Activated naive CD8-positive, alpha-beta T cell treated with anti-CD3 and anti-CD28 coated beads for 36 hours (primary cell): Measurements from ENCODE around the gene TCF4. TPM values are rescaled to one million over a fixed set of nuclear protein-coding genes. Genes with fewer than 3 reads are reported as not detected.

ENCODE experiments used
- DNase-seq: peaks from one replicate; pipeline ENCODE4 v3.0.0; 2021
- H3K27ac Mint-ChIP-seq: one replicate; pipeline ENCODE4 v1.8.0; 2022; ENCODE audit warnings: mild to moderate bottlenecking, moderate library complexity, mixed read lengths
- H3K27me3 Mint-ChIP-seq: one replicate; pipeline ENCODE4 v1.8.0; 2022; ENCODE audit warnings: mild to moderate bottlenecking, mixed read lengths
- H3K36me3 Mint-ChIP-seq: one replicate; pipeline ENCODE4 v1.8.0; 2021; ENCODE audit warnings: mild to moderate bottlenecking, mixed read lengths
- H3K4me1 Mint-ChIP-seq: one replicate; pipeline ENCODE4 v1.8.0; 2021; ENCODE audit warnings: mixed read lengths
- H3K4me3 Mint-ChIP-seq: one replicate; pipeline ENCODE4 v1.8.0; 2022; ENCODE audit warnings: mild to moderate bottlenecking, moderate library complexity, mixed read lengths
- H3K9me3 Mint-ChIP-seq: one replicate; pipeline ENCODE4 v1.8.0; 2022; ENCODE audit warnings: mixed read lengths
- total RNA-seq, 2 experiments: library from RNA; stranded (reverse); gene quantifications; one replicate each; pipeline ENCODE4 v1.2.3, GENCODE V29; 2021

The TCF4 gene
- total RNA-seq, 2 experiments from 2014 or later = 1.3 to 1.4 TPM

DNA sequence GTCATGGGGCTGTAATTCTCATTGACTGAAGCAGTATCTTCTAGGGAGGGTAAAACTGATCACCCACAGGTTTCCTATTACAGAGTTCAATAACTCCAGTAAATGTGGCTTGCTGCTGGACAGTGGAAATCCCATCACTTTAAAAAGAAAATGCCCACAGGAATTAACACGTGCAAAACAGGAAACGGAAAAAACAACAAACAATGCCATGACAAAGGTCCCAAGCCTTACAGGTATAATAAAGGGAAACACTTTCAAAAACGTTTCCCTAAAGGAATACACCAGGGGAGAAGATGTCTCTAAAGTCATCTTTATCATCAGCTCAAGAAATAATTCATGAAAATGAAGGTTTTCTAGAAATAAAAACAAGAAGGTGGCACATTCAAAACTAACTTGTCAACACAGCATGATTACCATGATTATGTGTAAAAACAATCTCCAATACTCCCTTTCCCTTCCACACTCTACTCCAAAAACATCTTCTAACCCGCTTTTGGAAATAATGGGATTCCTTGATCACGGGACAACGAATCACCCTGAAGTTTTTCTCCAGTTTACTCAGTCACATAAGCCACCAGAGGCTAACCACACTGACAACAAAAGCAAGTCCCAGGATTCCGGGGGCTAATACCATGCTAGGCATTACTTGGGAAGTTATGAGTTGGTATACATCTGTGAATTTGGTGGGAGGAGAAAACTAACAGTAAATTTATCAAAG lies 167.9 kb downstream of the TCF4 start:
- peaks cover 9% of the 10 kb centered on the region for H3K4me1 Mint-ChIP-seq
- DNase-seq = no peak
- no peaks in the 10 kb centered on the region for H3K36me3 Mint-ChIP-seq
- H3K27ac Mint-ChIP-seq = no peak overlapping the region
- H3K4me3 Mint-ChIP-seq = no peak overlapping the region
- H3K9me3 Mint-ChIP-seq = no peaks in the 10 kb centered on the region
- H3K27me3 Mint-ChIP-seq = peaks cover 31% of the 10 kb centered on the region

- Mint-ChIP-seq H3K27me3 (peaks cover 31% of the 10 kb centered on the region), H3K9me3 (no peaks in the 10 kb centered on the region), H3K4me1 (peaks cover 9% of the 10 kb centered on the region), H3K27ac (no peak overlapping the region), H3K36me3 (no peaks in the 10 kb centered on the region), H3K4me3 (no peak overlapping the region)
- no peak for DNase-seq
Observed at GRCh38 chr18:55419132-55419946, 168.7 kb downstream of the TCF4 start.

- peaks cover 27% of the 10 kb centered on the region for H3K27me3 Mint-ChIP-seq
Observed at GRCh38 chr18:55418439-55418838, 169.6 kb downstream of the TCF4 start.

GRCh38 chr18:55416791-55417190 lies 171.2 kb downstream of the TCF4 start:
- Mint-ChIP-seq H3K27ac (no peak overlapping the region), H3K4me1 (peaks cover 9% of the 10 kb centered on the region), H3K27me3 (peaks cover 18% of the 10 kb centered on the region), H3K36me3 (no peaks in the 10 kb centered on the region), H3K9me3 (no peaks in the 10 kb centered on the region), H3K4me3 (no peak overlapping the region)
- DNase-seq = no peak

More at GRCh38 chr18:55418439-55418838, 169.6 kb downstream of the TCF4 start:
- Mint-ChIP-seq H3K4me3 (no peak overlapping the region), H3K27ac (no peak overlapping the region), H3K9me3 (no peaks in the 10 kb centered on the region), H3K36me3 (no peaks in the 10 kb centered on the region), H3K4me1 (peaks cover 9% of the 10 kb centered on the region)
- no peak for DNase-seq

DNA sequence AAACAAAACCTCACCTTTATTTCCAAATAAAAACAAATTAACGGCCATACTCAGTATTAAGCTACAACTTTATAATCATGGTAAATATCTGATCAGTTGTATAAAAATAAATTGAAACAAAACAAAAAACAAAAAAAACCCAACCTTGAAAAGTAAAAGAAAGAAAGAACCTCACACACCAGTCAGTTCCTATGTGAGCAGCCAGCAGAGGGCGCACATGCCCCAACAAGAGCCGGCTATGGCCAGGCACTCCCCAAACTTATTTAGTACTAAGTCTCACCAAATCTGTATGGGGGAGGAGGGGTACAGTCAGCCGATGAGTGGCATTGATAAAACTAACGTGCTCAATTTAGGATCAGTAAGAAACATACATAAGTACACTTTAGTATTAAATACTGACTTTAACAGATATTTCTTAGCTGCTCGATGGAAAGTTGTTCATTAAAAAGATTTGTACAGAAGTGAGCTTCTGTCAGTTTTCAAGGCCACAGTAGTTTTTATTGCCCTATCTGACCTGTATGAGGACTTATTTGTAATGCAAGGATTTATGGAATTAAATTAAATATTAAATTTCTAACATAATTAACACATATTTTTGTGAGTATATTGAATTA lies 172.6 kb downstream of the TCF4 start:
- Mint-ChIP-seq H3K4me3 (no peak overlapping the region), H3K9me3 (no peaks in the 10 kb centered on the region), H3K4me1 (peaks cover 4% of the 10 kb centered on the region), H3K27ac (no peak overlapping the region), H3K27me3 (peaks cover 15% of the 10 kb centered on the region), H3K36me3 (no peaks in the 10 kb centered on the region)
- peak; percentile 67 for DNase-seq

- Mint-ChIP-seq H3K27me3 (peaks cover 10% of the 10 kb centered on the region), H3K36me3 (no peaks in the 10 kb centered on the region), H3K4me3 (no peak overlapping the region), H3K9me3 (no peaks in the 10 kb centered on the region), H3K27ac (no peak overlapping the region), H3K4me1 (peaks cover 2% of the 10 kb centered on the region)
- DNase-seq = no peak
Observed at GRCh38 chr18:55414475-55414874, 173.5 kb downstream of the TCF4 start.

DNA sequence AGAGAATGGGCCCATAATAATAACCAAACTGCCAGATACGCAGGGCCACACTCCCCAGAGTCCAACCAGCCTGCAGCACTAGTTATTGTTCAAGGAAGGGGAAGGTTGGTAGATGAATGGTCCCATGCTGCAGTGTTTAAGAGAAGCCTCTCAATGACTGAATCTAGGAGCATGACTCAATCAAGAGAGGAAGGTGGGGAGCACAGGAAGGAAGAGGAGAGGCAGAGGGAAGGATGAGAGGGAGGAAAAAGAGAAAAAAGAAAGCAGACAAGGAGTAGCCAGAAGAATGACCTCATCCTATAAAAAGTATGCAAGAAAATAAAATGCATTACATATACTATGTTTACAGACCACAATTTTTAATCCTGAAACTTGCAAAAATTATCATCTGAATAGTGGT lies 174.5 kb downstream of the TCF4 start:
- Mint-ChIP-seq H3K4me1 (peaks cover 2% of the 10 kb centered on the region), H3K27me3 (peaks cover 5% of the 10 kb centered on the region), H3K4me3 (no peak overlapping the region), H3K27ac (no peak overlapping the region), H3K36me3 (no peaks in the 10 kb centered on the region), H3K9me3 (no peaks in the 10 kb centered on the region)
- DNase-seq = no peak

GRCh38 chr18:55407774-55408535 lies 180.0 kb downstream of the TCF4 start:
- H3K4me1 Mint-ChIP-seq = peaks cover 7% of the 10 kb centered on the region
- no peaks in the 10 kb centered on the region for H3K9me3 Mint-ChIP-seq
- H3K27ac Mint-ChIP-seq = no peak overlapping the region
- no peaks in the 10 kb centered on the region for H3K36me3 Mint-ChIP-seq
- no peak overlapping the region for H3K4me3 Mint-ChIP-seq
- DNase-seq = no peak
- H3K27me3 Mint-ChIP-seq = peaks cover 12% of the 10 kb centered on the region

- Mint-ChIP-seq H3K27me3 (peaks cover 12% of the 10 kb centered on the region), H3K36me3 (no peaks in the 10 kb centered on the region), H3K4me1 (peaks cover 7% of the 10 kb centered on the region), H3K9me3 (no peaks in the 10 kb centered on the region), H3K4me3 (no peak overlapping the region), H3K27ac (no peak overlapping the region)
- DNase-seq = no peak
Observed at GRCh38 chr18:55407191-55407590, 180.8 kb downstream of the TCF4 start.

DNA sequence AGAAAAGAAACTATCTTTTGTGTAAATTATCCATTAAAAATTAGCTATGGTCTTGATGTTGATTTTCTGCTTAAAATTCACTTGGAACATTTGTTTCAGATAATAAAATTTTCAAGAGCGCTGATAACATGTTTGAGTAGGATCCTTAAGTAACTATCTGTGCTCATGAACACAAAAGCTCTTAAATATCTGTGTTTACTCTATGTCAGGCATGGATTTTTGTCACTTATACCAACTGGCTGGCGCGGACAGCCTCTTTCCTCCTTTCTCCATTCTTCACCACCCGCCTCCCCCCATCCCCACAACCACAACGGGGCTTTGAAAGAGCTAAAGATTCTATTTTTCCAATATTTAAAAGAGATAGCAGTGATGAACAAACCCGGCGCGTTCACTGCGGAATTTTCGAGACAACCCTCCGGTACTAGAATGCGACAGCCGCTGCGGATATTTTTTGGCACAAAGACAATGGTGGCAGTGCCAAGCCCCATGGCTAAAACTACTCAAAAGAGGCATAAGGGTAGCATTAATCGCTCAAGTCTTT lies 181.5 kb downstream of the TCF4 start:
- peaks cover 12% of the 10 kb centered on the region for H3K27me3 Mint-ChIP-seq
- no peaks in the 10 kb centered on the region for H3K9me3 Mint-ChIP-seq

GRCh38 chr18:55405893-55406406 lies 182.0 kb downstream of the TCF4 start:
- Mint-ChIP-seq H3K27ac (no peak overlapping the region), H3K9me3 (no peaks in the 10 kb centered on the region), H3K4me3 (no peak overlapping the region), H3K4me1 (peaks cover 7% of the 10 kb centered on the region), H3K36me3 (no peaks in the 10 kb centered on the region), H3K27me3 (peaks cover 12% of the 10 kb centered on the region)
- peak; percentile 8 for DNase-seq

More for the DNA sequence above, 181.5 kb downstream of the TCF4 start:
- DNase-seq = no peak
- Mint-ChIP-seq H3K4me3 (no peak overlapping the region), H3K36me3 (no peaks in the 10 kb centered on the region), H3K27ac (no peak overlapping the region), H3K4me1 (peaks cover 7% of the 10 kb centered on the region)

DNA sequence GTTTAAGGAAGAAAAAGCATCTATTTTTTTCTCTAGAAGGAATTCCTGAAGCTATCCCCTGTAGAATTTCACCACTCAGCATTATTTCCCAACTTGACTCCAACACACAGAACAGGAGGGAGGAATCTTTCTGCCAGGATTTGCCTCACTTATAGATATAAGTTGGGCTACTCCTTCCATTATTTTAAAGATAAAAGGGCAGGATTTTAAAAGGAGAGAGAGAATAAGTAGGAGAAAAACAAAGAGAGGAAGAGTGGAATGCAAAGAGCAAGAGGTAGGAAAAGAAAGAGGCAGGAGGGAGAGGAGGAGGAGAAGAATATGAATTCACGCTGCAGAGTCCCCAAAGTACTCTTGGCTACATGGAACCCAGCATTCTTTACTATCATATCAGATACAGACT lies 182.5 kb downstream of the TCF4 start:
- Mint-ChIP-seq H3K9me3 (no peaks in the 10 kb centered on the region), H3K27me3 (peaks cover 9% of the 10 kb centered on the region), H3K27ac (no peak overlapping the region), H3K4me1 (peaks cover 7% of the 10 kb centered on the region), H3K36me3 (no peaks in the 10 kb centered on the region), H3K4me3 (no peak overlapping the region)
- DNase-seq = no peak

DNA sequence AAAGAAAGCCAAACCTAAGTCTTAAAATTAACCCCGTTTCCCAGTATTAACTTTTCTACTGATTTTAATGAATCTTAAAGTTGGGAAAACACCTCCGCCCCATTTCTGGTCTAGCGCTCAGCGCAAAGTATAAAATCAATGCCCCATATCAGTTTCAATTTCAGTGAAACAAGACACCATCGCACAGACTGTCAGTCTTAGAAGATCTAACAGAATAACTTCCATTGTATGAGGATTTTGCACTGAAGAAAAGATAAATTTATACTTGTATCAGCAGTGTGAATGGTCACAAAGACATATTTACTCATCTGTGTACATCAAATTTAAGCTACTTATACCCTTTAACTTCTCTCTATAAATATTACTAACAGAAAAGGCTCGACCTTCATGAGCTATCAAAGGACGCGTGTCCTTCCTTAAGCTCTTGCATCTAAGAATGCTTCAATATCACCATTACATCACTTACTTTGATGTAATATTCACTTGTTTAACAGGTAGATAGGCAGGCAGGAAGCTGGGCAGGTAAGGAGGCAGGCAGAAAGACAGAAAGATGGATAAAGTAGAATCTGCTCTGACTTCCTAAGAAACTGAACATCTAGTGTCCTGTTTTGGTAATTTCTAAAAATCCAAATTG lies 183.0 kb downstream of the TCF4 start:
- Mint-ChIP-seq H3K4me3 (no peak overlapping the region), H3K27ac (no peak overlapping the region), H3K9me3 (no peaks in the 10 kb centered on the region), H3K36me3 (no peaks in the 10 kb centered on the region), H3K27me3 (peaks cover 9% of the 10 kb centered on the region), H3K4me1 (peaks cover 7% of the 10 kb centered on the region)
- no peak for DNase-seq
